GM19395 (cell line): ENCODE data around the gene PDGFA.

Experiments
- ATAC-seq: cut with Tn5 transposase; IDR thresholded peaks from one replicate; pipeline ENCODE4 v1.9.1; 2021; ENCODE audit warnings: mild to moderate bottlenecking, moderate library complexity; ENCODE audit not compliant: unreplicated experiment

Gene PDGFA

GRCh38 chr7:505171-505570, 14.5 kb downstream of the PDGFA start:
- ATAC-seq: no peak

- no peak for ATAC-seq
Observed at GRCh38 chr7:504221-505111, 15.2 kb downstream of the PDGFA start.

- no peak for ATAC-seq
Observed at GRCh38 chr7:503575-504111, 16.0 kb downstream of the PDGFA start.

- ATAC-seq: no peak
Observed at GRCh38 chr7:502296-502695, 17.4 kb downstream of the PDGFA start.

- no peak for ATAC-seq
Observed at GRCh38 chr7:501526-501925, 18.1 kb downstream of the PDGFA start.

GRCh38 chr7:500521-501420, 18.9 kb downstream of the PDGFA start:
- no peak for ATAC-seq

- ATAC-seq: no peak
Observed at GRCh38 chr7:499853-500485, 19.7 kb downstream of the PDGFA start.

- ATAC-seq: no peak
Observed at GRCh38 chr7:498678-499641, 20.7 kb downstream of the PDGFA start.

- no peak for ATAC-seq
Observed at GRCh38 chr7:497946-498655, 21.5 kb downstream of the PDGFA start.

GRCh38 chr7:497346-497745, 22.3 kb downstream of the PDGFA start:
- no peak for ATAC-seq

- no peak for ATAC-seq
Observed at GRCh38 chr7:496528-497295, 22.9 kb downstream of the PDGFA start.

GRCh38 chr7:495761-496321, 23.8 kb downstream of the PDGFA start:
- ATAC-seq: no peak

GRCh38 chr7:495326-495725, 24.3 kb downstream of the PDGFA start:
- ATAC-seq: no peak

GRCh38 chr7:494906-495305, 24.7 kb downstream of the PDGFA start:
- no peak for ATAC-seq

GRCh38 chr7:494259-494687, 25.4 kb downstream of the PDGFA start:
- ATAC-seq: no peak

GRCh38 chr7:493661-494251, 25.9 kb downstream of the PDGFA start:
- ATAC-seq: no peak

GRCh38 chr7:492714-493065, 27.0 kb downstream of the PDGFA start:
- no peak for ATAC-seq
